Body of pancreas (tissue), 4 donors: Measurements from ENCODE around the gene MUC6.

Experiments used
- CTCF ChIP-seq, 7 experiments: fragments of 450-650 bp in 4 of 7; fragments of 200-600 bp in 3 of 7; sonication (generic) in 3 of 7; IDR thresholded peaks; one replicate each; pipeline ENCODE4 v1.5.1; 2016 to 2019; ENCODE audit warnings: antibody characterized with exemption in 7 of 7
- POLR2A ChIP-seq, 3 donors: fragments of 450-650 bp; IDR thresholded peaks; one replicate each; pipeline ENCODE4 v1.6.1; 2016; ENCODE audit warnings: antibody characterized with exemption in 3 of 3, mild to moderate bottlenecking in 2 of 3

- TF ChIP-seq CTCF (IDR thresholded peaks at IDR 0.05) (peak in 3 of 7 experiments; percentile 12 to 64 (median 55)), POLR2A (IDR thresholded peaks at IDR 0.05) (no peak)
These were observed 55.8 kb downstream of the MUC6 start for GRCh38 chr11:980438-981357.
